ENCODE results near the gene BUB1.
A peak's percentile ranks its signal among the peaks of the same experiment; 100 is the strongest.
"Not testable (repeated sequence)": the region's sequence is repeated elsewhere in the genome, so short reads cannot be mapped to it uniquely, and the experiment has no call there.

BUB1 gene

GRCh38 chr2:110702514-110703380, 24.9 kb upstream of the BUB1 start:
- DNase-seq (ENCODE audit: low read depth, low spot score), result no peak
- H3K9me3 ChIP-seq (ENCODE audit: low read depth, low read length), result no peaks in the 10 kb centered on the region
- no peaks in the 10 kb centered on the region for H3K36me3 ChIP-seq (ENCODE audit: insufficient read depth, low read length)
- no peak overlapping the region for H3K4me3 ChIP-seq
- H3K9ac ChIP-seq (ENCODE audit: insufficient read length), result no peak overlapping the region
- H3K27ac ChIP-seq, result no peak overlapping the region
- TF ChIP-seq FOXP2 (optimal IDR thresholded peaks at IDR 0.05; ENCODE audit: control extremely low read depth, extremely low read length, insufficient read depth) (no peak), POLR2AphosphoS5 (IDR thresholded peaks at IDR 0.05; ENCODE audit: borderline replicate concordance, low read depth, low read length) (no peak), EZH2 (IDR thresholded peaks at IDR 0.05) (no peak)

DNA sequence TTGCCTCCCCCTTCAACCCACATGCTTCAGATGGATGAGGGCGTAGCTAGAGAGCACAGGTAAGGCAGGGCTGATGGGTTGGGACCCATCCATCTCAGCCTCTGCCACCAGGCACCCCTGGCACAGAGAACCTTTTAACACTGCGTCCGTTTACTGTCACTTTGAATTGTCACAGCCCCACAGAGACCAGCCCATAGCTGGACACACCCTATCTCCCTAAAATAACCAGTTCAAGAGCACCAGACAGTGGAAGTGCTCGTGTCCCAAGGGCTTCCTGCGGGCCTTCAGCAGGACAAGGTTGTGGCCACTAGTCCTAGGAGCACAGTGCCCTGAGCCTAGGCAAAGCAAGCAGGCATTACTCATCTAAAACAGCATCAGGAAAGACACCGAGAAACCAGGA, 20.4 kb upstream of the BUB1 start:
- H3K27ac ChIP-seq; H3K36me3 ChIP-seq (ENCODE audit: insufficient read depth, low read length); DNase-seq (ENCODE audit: low read depth, low spot score); H3K9ac ChIP-seq (ENCODE audit: insufficient read length); H3K4me3 ChIP-seq; H3K9me3 ChIP-seq (ENCODE audit: low read depth, low read length): not testable (repeated sequence)

DNA sequence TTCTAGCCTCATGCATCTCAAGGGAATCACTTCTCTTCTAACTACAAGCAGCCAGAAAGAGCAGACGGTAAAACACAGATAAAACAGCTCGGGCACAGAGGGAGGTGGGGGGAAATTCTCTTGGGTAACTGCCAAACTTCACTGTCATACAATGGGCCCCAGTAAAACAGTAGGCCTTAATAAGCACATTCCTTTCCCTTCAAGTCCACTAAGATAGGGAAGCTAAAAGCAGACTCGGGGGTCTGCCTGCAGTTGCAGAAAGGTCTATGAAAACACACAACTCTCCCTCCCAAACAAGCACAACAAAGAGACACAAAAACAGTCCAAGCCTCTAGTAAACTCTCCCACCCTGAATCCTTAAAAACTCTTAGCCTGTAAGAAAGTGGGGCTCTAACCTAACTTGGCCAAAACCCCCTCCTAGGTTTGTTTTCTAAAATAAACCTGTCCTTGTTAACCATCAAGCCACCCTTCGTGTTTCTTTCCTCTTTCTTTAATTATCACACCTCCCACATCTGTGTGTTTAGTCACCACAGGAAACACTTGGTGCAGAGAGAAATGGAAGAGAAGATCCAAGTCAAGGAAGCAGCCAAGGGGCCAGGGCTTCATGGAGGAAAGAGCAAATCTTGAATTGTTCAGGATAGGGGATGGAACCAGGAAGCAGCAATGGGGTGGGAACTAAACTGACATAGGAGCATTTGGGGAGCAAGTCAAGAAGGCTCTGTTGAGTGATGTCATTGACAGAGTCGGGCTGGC, 17.5 kb upstream of the BUB1 start:
- DNase-seq (ENCODE audit: low read depth, low spot score), result peak; percentile 40
- Histone ChIP-seq H3K9ac (ENCODE audit: insufficient read length) (peak overlapping the region; percentile 59), H3K27ac (peak overlapping the region; percentile 82), H3K4me3 (peak overlapping the region; percentile 35)
- not testable (repeated sequence) for H3K9me3 ChIP-seq (ENCODE audit: low read depth, low read length); H3K36me3 ChIP-seq (ENCODE audit: insufficient read depth, low read length)

DNA sequence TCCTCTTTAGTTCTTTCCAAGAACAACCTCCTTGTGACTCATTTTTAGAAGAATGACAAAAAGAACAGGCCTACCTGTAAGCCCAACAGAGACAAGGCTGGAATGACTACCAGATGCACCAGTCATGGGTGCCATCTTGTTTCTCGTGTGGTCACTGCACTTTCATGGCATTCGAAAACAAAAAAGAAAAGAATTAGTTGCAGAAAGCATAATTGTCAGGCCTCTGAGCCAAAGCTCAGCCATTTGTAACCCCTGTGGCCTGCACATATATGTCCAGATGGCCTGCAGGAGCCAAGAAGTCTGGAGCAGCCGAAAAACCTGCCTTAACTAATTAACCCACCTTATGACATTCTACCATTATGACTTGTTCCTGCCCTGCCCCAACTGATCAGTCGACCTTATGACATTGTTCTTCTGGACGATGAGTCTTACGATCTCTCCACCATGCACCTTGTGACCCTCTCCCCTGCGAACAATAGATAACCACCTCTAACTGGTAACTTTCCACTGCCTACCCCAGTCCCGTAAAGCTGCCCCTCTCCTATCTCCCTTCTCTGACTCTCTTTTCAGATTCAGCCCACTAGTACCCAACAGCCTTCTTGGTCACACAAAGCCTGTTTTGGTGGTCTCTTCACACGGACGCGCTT, 13.9 kb upstream of the BUB1 start:
- H3K4me3 ChIP-seq, result no peak overlapping the region
- no peak for DNase-seq (ENCODE audit: low read depth, low spot score)
- H3K27ac ChIP-seq, result no peak overlapping the region
- no peak for TF ChIP-seq EZH2 (IDR thresholded peaks at IDR 0.05)
- TF ChIP-seq POLR2AphosphoS5 (IDR thresholded peaks at IDR 0.05; ENCODE audit: borderline replicate concordance, low read depth, low read length), result no peak
- TF ChIP-seq FOXP2 (optimal IDR thresholded peaks at IDR 0.05; ENCODE audit: control extremely low read depth, extremely low read length, insufficient read depth), result no peak
- H3K9me3 ChIP-seq (ENCODE audit: low read depth, low read length), result no peaks in the 10 kb centered on the region
- H3K36me3 ChIP-seq (ENCODE audit: insufficient read depth, low read length), result no peaks in the 10 kb centered on the region
- no peak overlapping the region for H3K9ac ChIP-seq (ENCODE audit: insufficient read length)

GRCh38 chr2:110690083-110690965, 12.5 kb upstream of the BUB1 start:
- TF ChIP-seq EZH2 (IDR thresholded peaks at IDR 0.05), result no peak

DNA sequence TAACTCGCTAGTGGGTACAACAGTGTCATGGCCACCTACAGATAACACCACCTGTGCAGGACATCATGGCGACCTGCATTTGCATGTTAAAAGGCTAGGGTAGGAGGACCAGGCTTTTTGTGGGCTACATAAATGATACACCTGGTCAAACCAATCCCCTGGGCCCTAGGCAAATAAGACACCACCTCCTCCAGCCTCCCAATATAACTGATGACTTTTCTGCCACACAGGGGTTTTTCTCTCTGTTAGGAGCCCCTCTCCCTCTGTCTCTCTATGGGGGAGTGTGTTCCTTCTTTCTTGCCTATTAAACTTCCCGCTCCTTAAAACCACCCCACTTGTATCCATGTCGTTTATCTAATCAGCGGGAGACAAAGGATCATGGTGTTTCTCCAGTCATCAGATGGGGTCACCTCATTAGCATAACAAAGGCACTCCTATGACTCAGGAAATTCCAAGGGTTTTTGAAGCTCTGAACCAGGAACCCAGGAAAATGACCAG, 10.8 kb upstream of the BUB1 start:
- H3K9ac ChIP-seq (ENCODE audit: insufficient read length), result no peak overlapping the region
- no peaks in the 10 kb centered on the region for H3K36me3 ChIP-seq (ENCODE audit: insufficient read depth, low read length)
- TF ChIP-seq FOXP2 (optimal IDR thresholded peaks at IDR 0.05; ENCODE audit: control extremely low read depth, extremely low read length, insufficient read depth) (no peak), POLR2AphosphoS5 (IDR thresholded peaks at IDR 0.05; ENCODE audit: borderline replicate concordance, low read depth, low read length) (no peak), EZH2 (IDR thresholded peaks at IDR 0.05) (no peak)
- H3K4me3 ChIP-seq, result no peak overlapping the region
- H3K27ac ChIP-seq, result no peak overlapping the region
- DNase-seq (ENCODE audit: low read depth, low spot score), result no peak
- H3K9me3 ChIP-seq (ENCODE audit: low read depth, low read length), result no peaks in the 10 kb centered on the region

More at GRCh38 chr2:110690083-110690965, 12.5 kb upstream of the BUB1 start:
- Histone ChIP-seq H3K9me3 (ENCODE audit: low read depth, low read length) (no peaks in the 10 kb centered on the region), H3K4me3 (no peak overlapping the region), H3K9ac (ENCODE audit: insufficient read length) (no peak overlapping the region), H3K36me3 (ENCODE audit: insufficient read depth, low read length) (no peaks in the 10 kb centered on the region), H3K27ac (no peak overlapping the region)
- no peak for DNase-seq (ENCODE audit: low read depth, low spot score)

DNA sequence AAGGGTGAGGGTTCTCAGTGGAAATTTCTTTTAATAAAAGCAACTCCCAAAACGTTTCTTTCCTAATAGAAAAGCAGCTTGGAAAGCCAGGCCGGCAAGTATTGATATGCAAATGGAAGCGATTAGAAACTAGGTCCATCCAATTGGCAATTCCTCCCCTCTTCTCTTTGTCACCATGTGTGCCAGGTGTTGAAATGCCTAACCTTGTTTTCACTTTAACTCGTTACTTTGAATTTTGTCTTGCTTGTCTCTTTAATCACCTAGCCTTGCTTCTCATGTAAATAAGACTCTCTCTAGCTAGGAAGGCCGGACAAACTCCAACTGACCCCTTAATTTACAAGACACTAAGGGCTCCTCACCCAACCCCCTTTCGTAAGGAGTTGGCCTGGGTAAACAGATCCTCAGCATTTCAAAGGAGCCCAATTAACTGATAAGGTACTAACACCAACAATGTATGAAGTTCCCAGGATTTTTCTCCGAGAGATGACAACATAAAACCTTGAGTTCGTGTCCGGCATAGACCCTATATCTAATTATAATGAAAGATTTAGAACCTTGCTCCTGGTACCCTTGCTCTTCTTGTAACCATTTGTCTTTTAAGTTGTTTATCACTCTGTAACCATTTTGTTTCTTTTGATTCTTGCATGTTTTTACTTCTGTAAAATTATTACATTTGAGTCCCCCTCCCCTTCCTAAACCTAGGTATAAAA, 10.1 kb upstream of the BUB1 start:
- not testable (repeated sequence) for H3K4me3 ChIP-seq; H3K27ac ChIP-seq; H3K9ac ChIP-seq (ENCODE audit: insufficient read length); DNase-seq (ENCODE audit: low read depth, low spot score); H3K9me3 ChIP-seq (ENCODE audit: low read depth, low read length); H3K36me3 ChIP-seq (ENCODE audit: insufficient read depth, low read length)

DNA sequence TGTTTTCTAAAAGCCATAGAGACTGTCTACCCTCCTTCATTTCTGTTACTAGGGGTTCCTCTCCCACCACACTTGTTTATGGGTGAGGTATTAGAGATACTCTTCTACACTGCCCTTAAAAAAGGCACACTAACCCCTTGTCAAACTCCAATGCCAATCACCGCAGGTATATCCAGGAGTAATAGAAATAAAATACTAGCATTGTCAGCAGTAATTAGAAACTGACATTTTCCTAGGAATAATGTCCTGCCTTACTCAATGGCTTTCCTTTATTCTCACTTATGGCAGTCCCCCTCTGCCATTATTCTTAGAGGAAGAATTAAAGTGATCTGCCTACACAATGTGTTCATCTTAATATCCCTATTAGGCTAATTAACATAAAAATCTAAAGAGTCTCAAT, 5.0 kb upstream of the BUB1 start:
- no peak for TF ChIP-seq POLR2AphosphoS5 (IDR thresholded peaks at IDR 0.05; ENCODE audit: borderline replicate concordance, low read depth, low read length)
- TF ChIP-seq FOXP2 (optimal IDR thresholded peaks at IDR 0.05; ENCODE audit: control extremely low read depth, extremely low read length, insufficient read depth), result no peak
- no peak for TF ChIP-seq EZH2 (IDR thresholded peaks at IDR 0.05)
- H3K4me3 ChIP-seq, result no peak overlapping the region
- H3K36me3 ChIP-seq (ENCODE audit: insufficient read depth, low read length), result no peaks in the 10 kb centered on the region
- H3K27ac ChIP-seq, result no peak overlapping the region
- no peaks in the 10 kb centered on the region for H3K9me3 ChIP-seq (ENCODE audit: low read depth, low read length)
- no peak overlapping the region for H3K9ac ChIP-seq (ENCODE audit: insufficient read length)
- no peak for DNase-seq (ENCODE audit: low read depth, low spot score)
